ENCODE measurements around the gene SLC45A1. TPM values are rescaled to one million over a fixed set of nuclear protein-coding genes. Genes with fewer than 3 reads are reported as not detected.
"Not testable (repeated sequence)": the region's sequence is repeated elsewhere in the genome, so short reads cannot be mapped to it uniquely, and the experiment has no call there.

Gene SLC45A1
- total RNA-seq, 1 donor from 2014 or later: 1.8 TPM

DNA sequence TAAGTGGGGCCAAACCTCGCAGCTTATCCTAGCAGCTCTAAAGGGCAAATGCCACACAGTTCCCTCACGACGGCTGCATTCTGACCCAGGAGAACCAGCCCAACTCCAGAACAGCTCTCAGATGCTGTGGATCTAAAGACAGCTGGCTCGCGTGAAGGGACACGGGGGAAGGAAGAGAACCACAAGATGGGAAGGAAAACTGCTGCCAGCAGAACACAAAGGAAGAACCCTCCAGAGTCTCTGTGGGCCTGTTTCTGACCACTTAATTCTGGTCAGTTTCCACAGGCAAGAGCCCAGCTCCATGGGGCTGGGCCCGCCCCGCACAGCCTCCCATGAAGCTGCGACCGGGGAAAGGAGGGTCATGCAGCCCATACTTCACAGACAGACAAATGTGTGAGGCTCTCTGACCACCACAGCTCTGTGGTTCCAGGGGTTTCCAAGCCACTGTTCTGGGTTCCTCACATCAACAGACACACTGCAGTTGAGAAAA lies 61.1 kb downstream of the SLC45A1 start:
- H3K9me3 ChIP-seq (replicated peaks): no peaks in the 10 kb centered on the region
- peaks cover 97% of the 10 kb centered on the region for H3K4me1 ChIP-seq
- H3K4me3 ChIP-seq: no peak overlapping the region
- H3K27me3 ChIP-seq (ENCODE audit: low read depth): no peaks in the 10 kb centered on the region
- no peak for DNase-seq
- TF ChIP-seq CTCF (IDR thresholded peaks at IDR 0.05; ENCODE audit: borderline replicate concordance): no peak
- intact Hi-C loops (cut with micrococcal nuclease): no loop called here
- no peaks in the 10 kb centered on the region for H3K36me3 ChIP-seq
- H3K27ac ChIP-seq (replicated peaks): peak overlapping the region; percentile 94

DNA sequence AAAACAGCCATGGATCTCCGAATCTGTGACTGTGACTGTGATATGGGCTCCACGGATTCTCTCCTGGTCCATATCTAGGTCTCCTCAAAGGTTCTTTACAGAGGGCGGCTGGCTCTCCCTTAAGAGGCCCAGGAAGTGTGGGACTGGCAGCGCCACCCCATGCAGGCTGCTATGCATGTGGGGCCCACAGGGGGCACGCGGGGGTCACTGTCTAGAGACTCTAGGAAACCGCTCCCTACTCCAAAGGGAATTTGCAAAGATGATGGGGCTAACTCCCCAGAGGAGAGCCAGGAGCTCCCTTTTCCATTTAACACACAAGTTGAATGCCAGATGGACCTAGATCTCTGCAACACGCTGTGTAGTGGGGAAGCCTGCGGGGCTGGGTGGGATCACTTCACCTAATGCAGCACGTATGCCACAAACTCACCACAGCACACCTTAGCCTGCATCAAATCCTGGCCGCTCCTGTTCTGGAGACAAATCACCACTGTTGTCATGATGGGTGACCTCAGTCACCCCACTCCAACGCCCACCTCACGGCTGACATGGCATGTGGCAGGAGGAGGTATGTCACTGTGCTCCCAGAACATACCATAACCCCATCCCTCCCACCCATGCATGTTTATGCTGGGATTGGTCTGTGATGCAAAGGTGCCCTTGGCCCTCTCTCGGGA lies 61.7 kb downstream of the SLC45A1 start:
- DNase-seq: no peak
- intact Hi-C loops (cut with micrococcal nuclease): no loop called here

GRCh38 chr1:8380310-8380709 lies 62.4 kb downstream of the SLC45A1 start:
- H3K9me3 ChIP-seq (replicated peaks); intact Hi-C loops (cut with micrococcal nuclease); H3K36me3 ChIP-seq; H3K27me3 ChIP-seq (ENCODE audit: low read depth); DNase-seq; H3K4me3 ChIP-seq: not testable (repeated sequence)
- Histone ChIP-seq H3K27ac (replicated peaks) (peak overlapping the region; percentile 94), H3K4me1 (peaks cover 97% of the 10 kb centered on the region)

More for the DNA sequence above, 61.7 kb downstream of the SLC45A1 start:
- no peak for TF ChIP-seq CTCF (IDR thresholded peaks at IDR 0.05; ENCODE audit: borderline replicate concordance)
- Histone ChIP-seq H3K36me3 (no peaks in the 10 kb centered on the region), H3K4me3 (no peak overlapping the region), H3K27me3 (ENCODE audit: low read depth) (no peaks in the 10 kb centered on the region), H3K4me1 (peaks cover 97% of the 10 kb centered on the region), H3K27ac (replicated peaks) (peak overlapping the region; percentile 94), H3K9me3 (replicated peaks) (no peaks in the 10 kb centered on the region)

DNA sequence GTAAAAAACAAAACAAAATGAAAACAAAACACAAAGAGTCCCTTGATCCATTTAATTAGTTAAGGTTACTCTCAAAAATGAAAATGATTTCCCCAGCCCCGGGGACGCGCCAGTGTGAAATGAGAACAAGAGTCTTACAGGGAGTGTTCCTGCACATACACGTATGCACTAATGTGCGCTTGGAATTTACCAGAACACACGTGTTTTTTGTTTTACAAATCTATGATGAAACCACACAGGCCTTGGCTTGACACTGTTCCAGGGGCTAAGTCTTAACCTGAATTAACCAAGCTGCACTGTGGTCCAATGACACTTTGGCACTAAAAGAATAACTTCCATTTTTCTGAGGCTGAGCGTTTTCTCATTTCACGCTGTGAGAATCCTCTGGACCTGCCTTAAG lies 63.7 kb downstream of the SLC45A1 start:
- no peak for DNase-seq
- Histone ChIP-seq H3K4me3 (no peak overlapping the region), H3K27me3 (ENCODE audit: low read depth) (no peaks in the 10 kb centered on the region), H3K36me3 (no peaks in the 10 kb centered on the region), H3K9me3 (replicated peaks) (no peaks in the 10 kb centered on the region), H3K4me1 (peaks cover 99% of the 10 kb centered on the region), H3K27ac (replicated peaks) (peak overlapping the region; percentile 94)
- intact Hi-C loops (cut with micrococcal nuclease): no loop called here
- TF ChIP-seq CTCF (IDR thresholded peaks at IDR 0.05; ENCODE audit: borderline replicate concordance): no peak

GRCh38 chr1:8382051-8382505 lies 64.2 kb downstream of the SLC45A1 start:
- H3K36me3 ChIP-seq: no peaks in the 10 kb centered on the region
- intact Hi-C loops (cut with micrococcal nuclease): no loop called here
- H3K27me3 ChIP-seq (ENCODE audit: low read depth): no peaks in the 10 kb centered on the region
- H3K4me3 ChIP-seq: no peak overlapping the region
- peak overlapping the region; percentile 94 for H3K27ac ChIP-seq (replicated peaks)
- DNase-seq: no peak
- no peaks in the 10 kb centered on the region for H3K9me3 ChIP-seq (replicated peaks)
- peaks cover 99% of the 10 kb centered on the region for H3K4me1 ChIP-seq
- TF ChIP-seq CTCF (IDR thresholded peaks at IDR 0.05; ENCODE audit: borderline replicate concordance): no peak

Measured in left ventricle myocardium inferior (tissue), 1 donor.